Adipocyte (in vitro differentiated cells): ENCODE measurements around the gene PWP1.
"Not testable (repeated sequence)": the region's sequence is repeated elsewhere in the genome, so short reads cannot be mapped to it uniquely, and the experiment has no call there.

Experiments
- DNase-seq: peaks from one replicate; pipeline ENCODE4 v3.0.0-alpha.2; 2015; ENCODE audit warnings: low read depth
- H3K27me3 ChIP-seq: replicated peaks from 2 replicates; pipeline ENCODE4 v1.7.0; 2013; ENCODE audit warnings: mild to moderate bottlenecking, low read length, moderate library complexity; ENCODE audit not compliant: control insufficient read depth, insufficient read depth
- H3K36me3 ChIP-seq: 2 replicates; pipeline ENCODE4 v1.7.0; 2013; ENCODE audit warnings: low read length, mild to moderate bottlenecking, moderate library complexity; ENCODE audit not compliant: control insufficient read depth, insufficient read depth, severe bottlenecking
- H3K4me1 ChIP-seq: 2 replicates; pipeline ENCODE4 v1.7.0; 2013; ENCODE audit warnings: mild to moderate bottlenecking, low read length, moderate library complexity; ENCODE audit not compliant: control insufficient read depth, insufficient read depth
- H3K4me3 ChIP-seq: 2 replicates; pipeline ENCODE4 v1.7.0; 2013; ENCODE audit warnings: mild to moderate bottlenecking, low read length, moderate library complexity
- H3K9ac ChIP-seq: 2 replicates; pipeline ENCODE4 v1.7.0; 2013; ENCODE audit warnings: mild to moderate bottlenecking, low read length, moderate library complexity
- H3K9me3 ChIP-seq: 2 replicates; pipeline ENCODE4 v1.7.0; 2013; ENCODE audit warnings: mild to moderate bottlenecking, low read length, moderate library complexity; ENCODE audit not compliant: control insufficient read depth

Gene PWP1

GRCh38 chr12:107702106-107702505 is 16.5 kb downstream of the PWP1 start:
- peaks cover 84% of the 10 kb centered on the region for H3K36me3 ChIP-seq
- H3K9ac ChIP-seq, result no peak overlapping the region
- H3K27me3 ChIP-seq, result no peaks in the 10 kb centered on the region
- DNase-seq, result no peak
- H3K9me3 ChIP-seq, result no peaks in the 10 kb centered on the region
- H3K4me1 ChIP-seq, result no peaks in the 10 kb centered on the region
- no peak overlapping the region for H3K4me3 ChIP-seq

GRCh38 chr12:107704041-107704440 is 18.4 kb downstream of the PWP1 start:
- H3K27me3 ChIP-seq, result no peaks in the 10 kb centered on the region
- H3K4me1 ChIP-seq, result no peaks in the 10 kb centered on the region
- H3K36me3 ChIP-seq, result peaks cover 80% of the 10 kb centered on the region
- no peak overlapping the region for H3K9ac ChIP-seq
- DNase-seq, result peak; percentile 42
- no peak overlapping the region for H3K4me3 ChIP-seq
- H3K9me3 ChIP-seq, result no peaks in the 10 kb centered on the region

- H3K9ac ChIP-seq, DNase-seq, H3K4me1 ChIP-seq, H3K27me3 ChIP-seq, H3K9me3 ChIP-seq, H3K4me3 ChIP-seq: not testable (repeated sequence)
- peaks cover 80% of the 10 kb centered on the region for H3K36me3 ChIP-seq
These were observed 19.9 kb downstream of the PWP1 start for GRCh38 chr12:107705522-107705921.

GRCh38 chr12:107715780-107716179 is 30.2 kb downstream of the PWP1 start:
- H3K36me3 ChIP-seq, result peaks cover 49% of the 10 kb centered on the region
- H3K27me3 ChIP-seq, result no peaks in the 10 kb centered on the region
- no peaks in the 10 kb centered on the region for H3K4me1 ChIP-seq
- no peaks in the 10 kb centered on the region for H3K9me3 ChIP-seq
- no peak for DNase-seq
- no peak overlapping the region for H3K4me3 ChIP-seq
- no peak overlapping the region for H3K9ac ChIP-seq

GRCh38 chr12:107718606-107719005 is 33.0 kb downstream of the PWP1 start:
- no peak overlapping the region for H3K4me3 ChIP-seq
- H3K4me1 ChIP-seq, result no peaks in the 10 kb centered on the region
- H3K9me3 ChIP-seq, result no peaks in the 10 kb centered on the region
- no peaks in the 10 kb centered on the region for H3K27me3 ChIP-seq
- H3K36me3 ChIP-seq, result peaks cover 21% of the 10 kb centered on the region
- no peak for DNase-seq
- H3K9ac ChIP-seq, result no peak overlapping the region

- not testable (repeated sequence) for H3K4me1 ChIP-seq, H3K4me3 ChIP-seq, H3K27me3 ChIP-seq, DNase-seq, H3K9ac ChIP-seq, H3K9me3 ChIP-seq, H3K36me3 ChIP-seq
These were observed 41.7 kb downstream of the PWP1 start for GRCh38 chr12:107727327-107727726.

- H3K4me1 ChIP-seq, DNase-seq, H3K4me3 ChIP-seq, H3K9me3 ChIP-seq, H3K27me3 ChIP-seq, H3K36me3 ChIP-seq, H3K9ac ChIP-seq: not testable (repeated sequence)
These were observed 42.1 kb downstream of the PWP1 start for GRCh38 chr12:107727742-107728141.

GRCh38 chr12:107730618-107731341 is 45.2 kb downstream of the PWP1 start:
- Histone ChIP-seq H3K4me1 (no peaks in the 10 kb centered on the region), H3K9ac (no peak overlapping the region), H3K4me3 (no peak overlapping the region), H3K27me3 (no peaks in the 10 kb centered on the region), H3K36me3 (peaks cover 37% of the 10 kb centered on the region), H3K9me3 (no peaks in the 10 kb centered on the region)
- DNase-seq, result no peak

GRCh38 chr12:107731366-107731765 is 45.8 kb downstream of the PWP1 start:
- H3K9me3 ChIP-seq, result no peaks in the 10 kb centered on the region
- no peaks in the 10 kb centered on the region for H3K4me1 ChIP-seq
- H3K36me3 ChIP-seq, result peaks cover 43% of the 10 kb centered on the region
- no peak for DNase-seq
- no peak overlapping the region for H3K9ac ChIP-seq
- H3K27me3 ChIP-seq, result no peaks in the 10 kb centered on the region
- no peak overlapping the region for H3K4me3 ChIP-seq

GRCh38 chr12:107732365-107732764 is 46.8 kb downstream of the PWP1 start:
- Histone ChIP-seq H3K9ac (no peak overlapping the region), H3K27me3 (no peaks in the 10 kb centered on the region), H3K9me3 (no peaks in the 10 kb centered on the region), H3K4me1 (no peaks in the 10 kb centered on the region), H3K36me3 (peaks cover 53% of the 10 kb centered on the region), H3K4me3 (no peak overlapping the region)
- no peak for DNase-seq

- H3K4me1 ChIP-seq, result no peaks in the 10 kb centered on the region
These were observed 48.5 kb downstream of the PWP1 start for GRCh38 chr12:107734139-107734538.

GRCh38 chr12:107735763-107736162 is 50.2 kb downstream of the PWP1 start:
- Histone ChIP-seq H3K4me3 (no peak overlapping the region), H3K9me3 (no peaks in the 10 kb centered on the region), H3K4me1 (no peaks in the 10 kb centered on the region), H3K36me3 (peaks cover 87% of the 10 kb centered on the region), H3K9ac (no peak overlapping the region), H3K27me3 (no peaks in the 10 kb centered on the region)
- no peak for DNase-seq

More at GRCh38 chr12:107734139-107734538, 48.5 kb downstream of the PWP1 start:
- Histone ChIP-seq H3K9me3 (no peaks in the 10 kb centered on the region), H3K4me3 (no peak overlapping the region), H3K36me3 (peaks cover 71% of the 10 kb centered on the region), H3K9ac (no peak overlapping the region), H3K27me3 (no peaks in the 10 kb centered on the region)
- DNase-seq, result no peak
